ENCODE data around the gene SCAMP2.
"Not testable (repeated sequence)": the region's sequence is repeated elsewhere in the genome, so short reads cannot be mapped to it uniquely, and the experiment has no call there.

SCAMP2 gene, protein sequence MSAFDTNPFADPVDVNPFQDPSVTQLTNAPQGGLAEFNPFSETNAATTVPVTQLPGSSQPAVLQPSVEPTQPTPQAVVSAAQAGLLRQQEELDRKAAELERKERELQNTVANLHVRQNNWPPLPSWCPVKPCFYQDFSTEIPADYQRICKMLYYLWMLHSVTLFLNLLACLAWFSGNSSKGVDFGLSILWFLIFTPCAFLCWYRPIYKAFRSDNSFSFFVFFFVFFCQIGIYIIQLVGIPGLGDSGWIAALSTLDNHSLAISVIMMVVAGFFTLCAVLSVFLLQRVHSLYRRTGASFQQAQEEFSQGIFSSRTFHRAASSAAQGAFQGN

DNA sequence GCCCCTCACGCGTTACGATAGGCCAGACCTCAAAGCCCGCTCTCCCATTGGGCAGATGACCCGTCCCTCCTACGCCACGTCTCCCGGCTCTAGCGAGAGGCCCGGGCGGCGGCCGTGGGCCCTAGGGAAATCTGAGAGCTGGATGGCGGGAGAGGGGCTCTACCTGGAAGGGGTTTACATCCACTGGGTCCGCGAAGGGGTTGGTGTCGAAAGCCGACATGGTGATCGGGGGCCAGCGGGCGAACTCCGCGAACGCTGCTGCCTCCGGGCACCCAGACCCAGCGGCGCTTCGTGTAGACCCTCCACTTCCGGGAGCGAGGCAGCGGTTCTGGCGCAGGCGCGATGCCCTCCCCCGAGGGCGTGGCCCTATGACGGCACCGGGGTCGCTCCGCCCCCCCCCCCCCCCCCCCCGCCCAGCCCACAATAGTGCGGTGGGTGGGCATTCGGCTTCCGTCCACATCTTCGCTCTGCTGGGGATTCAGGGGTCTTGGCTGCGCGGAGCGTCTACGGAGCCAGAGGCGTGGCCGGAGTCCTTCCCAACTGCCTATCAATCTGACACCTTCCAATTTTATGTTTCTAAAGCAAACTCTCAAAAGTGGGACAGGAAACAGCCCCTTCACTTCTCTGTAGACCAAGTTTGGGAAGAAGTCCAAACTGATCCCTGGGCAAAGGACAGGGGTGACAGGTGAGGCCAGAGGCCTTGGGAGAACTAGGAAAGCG lies at the start of gene SCAMP2:
TSS of gene SCAMP2 (minus strand) at position 330 of the 720 bp plus-strand sequence. CDS start at position 220, 110 bp downstream.
- FAIRE-seq (peak; percentile 89), DNase-seq (ENCODE audit: extremely low spot score, insufficient read length, low read depth) (peak; percentile 87)

DNA sequence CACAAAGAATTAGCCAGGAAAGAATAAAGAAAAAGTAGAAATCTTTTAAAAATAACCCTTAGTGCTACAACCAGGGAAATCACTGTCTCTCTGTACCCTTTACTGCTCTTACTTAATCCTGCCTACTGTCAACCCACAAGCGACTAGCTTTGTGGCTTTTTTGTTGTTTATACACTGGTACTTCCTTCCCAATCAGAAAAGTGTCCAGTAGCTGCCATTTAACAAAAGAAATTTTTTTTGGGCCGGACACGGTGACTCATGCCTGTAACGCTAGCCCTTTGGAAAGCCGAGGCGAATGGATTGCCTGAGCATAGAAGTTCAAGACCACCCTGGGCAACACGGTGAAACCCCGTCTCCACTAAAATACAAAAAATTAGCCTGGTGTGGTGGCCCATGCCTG lies 47.3 kb upstream of the SCAMP2 start:
- DNase-seq (ENCODE audit: extremely low spot score, insufficient read length, low read depth), result no peak
- no peak for FAIRE-seq

DNA sequence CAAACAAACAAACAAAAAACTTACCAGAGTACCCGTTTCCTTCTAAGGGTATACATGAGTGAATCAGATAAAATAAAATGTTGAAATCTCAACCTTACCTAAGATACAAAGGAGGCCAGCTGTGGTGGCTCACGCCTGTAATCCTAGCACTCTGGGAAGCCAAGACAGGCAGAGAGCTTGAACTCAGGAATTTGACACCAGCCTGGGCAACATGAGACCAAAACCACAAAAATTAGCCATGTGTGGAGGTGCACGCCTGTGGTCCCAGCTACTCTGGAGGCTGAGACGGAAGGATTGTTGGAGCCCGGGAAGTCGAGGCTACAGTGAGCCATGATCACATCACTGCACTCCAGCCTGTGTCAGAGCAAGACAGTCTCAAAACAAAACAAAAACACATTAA lies 44.5 kb upstream of the SCAMP2 start:
- no peak for DNase-seq (ENCODE audit: extremely low spot score, insufficient read length, low read depth)
- no peak for FAIRE-seq

DNA sequence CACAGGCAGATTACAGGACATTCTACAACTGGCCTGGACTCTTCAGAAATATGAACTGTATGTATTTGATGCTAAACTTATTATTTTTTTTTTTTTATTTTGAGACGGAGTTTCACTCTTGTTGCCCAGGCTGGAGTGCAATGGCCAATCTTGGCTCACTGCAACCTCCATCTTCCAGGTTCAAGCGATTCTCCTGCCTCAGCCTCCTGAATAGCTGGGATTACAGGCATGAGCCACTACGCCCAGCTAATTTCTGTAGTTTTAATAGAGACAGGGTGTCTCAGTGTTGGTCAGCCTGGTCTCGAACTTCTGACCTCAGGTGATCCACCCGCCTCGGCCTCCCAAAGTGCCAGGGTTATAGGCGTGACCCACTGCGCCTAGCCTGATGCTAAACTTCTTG lies 40.6 kb upstream of the SCAMP2 start:
- not testable (repeated sequence) for DNase-seq (ENCODE audit: extremely low spot score, insufficient read length, low read depth); FAIRE-seq

DNA sequence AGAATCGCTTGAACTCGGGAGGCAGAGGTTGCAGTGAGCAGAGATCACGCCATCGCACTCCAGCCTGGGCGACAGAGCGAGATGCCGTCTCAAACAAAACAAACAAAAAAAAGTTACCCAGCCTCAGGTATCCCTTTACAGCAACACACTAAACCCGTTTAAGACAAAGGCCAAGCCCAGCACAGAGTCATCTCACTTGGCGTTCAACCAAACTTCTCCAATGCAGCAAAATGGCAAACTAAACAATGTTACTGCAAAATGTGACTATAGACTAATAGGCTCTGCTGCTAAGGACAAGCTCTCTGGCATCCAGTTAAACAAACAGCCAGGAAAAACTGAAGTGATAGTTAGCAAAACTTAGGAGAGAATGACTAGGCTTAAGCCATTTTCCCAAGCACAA lies 39.9 kb upstream of the SCAMP2 start:
- FAIRE-seq (no peak), DNase-seq (ENCODE audit: extremely low spot score, insufficient read length, low read depth) (no peak)

DNA sequence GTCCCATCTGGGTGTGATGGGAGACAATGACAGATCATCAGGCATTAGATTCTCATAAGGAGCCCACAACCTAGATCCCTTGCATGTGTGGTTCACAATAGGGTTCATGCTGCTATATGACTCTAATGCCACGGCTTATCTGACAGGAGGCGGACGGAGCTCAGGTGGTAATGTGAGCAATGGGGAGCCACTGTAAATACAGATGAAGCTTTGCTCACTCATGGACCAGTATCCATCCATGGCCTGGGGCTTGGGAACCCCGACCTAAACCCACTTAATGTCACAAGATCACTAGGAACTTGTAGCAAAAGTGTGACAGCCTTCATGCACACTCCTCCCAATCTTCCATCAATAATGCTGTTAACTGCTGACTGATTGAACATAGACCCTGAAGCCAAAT lies 35.5 kb upstream of the SCAMP2 start:
- no peak for FAIRE-seq
- DNase-seq (ENCODE audit: extremely low spot score, insufficient read length, low read depth), result no peak

DNA sequence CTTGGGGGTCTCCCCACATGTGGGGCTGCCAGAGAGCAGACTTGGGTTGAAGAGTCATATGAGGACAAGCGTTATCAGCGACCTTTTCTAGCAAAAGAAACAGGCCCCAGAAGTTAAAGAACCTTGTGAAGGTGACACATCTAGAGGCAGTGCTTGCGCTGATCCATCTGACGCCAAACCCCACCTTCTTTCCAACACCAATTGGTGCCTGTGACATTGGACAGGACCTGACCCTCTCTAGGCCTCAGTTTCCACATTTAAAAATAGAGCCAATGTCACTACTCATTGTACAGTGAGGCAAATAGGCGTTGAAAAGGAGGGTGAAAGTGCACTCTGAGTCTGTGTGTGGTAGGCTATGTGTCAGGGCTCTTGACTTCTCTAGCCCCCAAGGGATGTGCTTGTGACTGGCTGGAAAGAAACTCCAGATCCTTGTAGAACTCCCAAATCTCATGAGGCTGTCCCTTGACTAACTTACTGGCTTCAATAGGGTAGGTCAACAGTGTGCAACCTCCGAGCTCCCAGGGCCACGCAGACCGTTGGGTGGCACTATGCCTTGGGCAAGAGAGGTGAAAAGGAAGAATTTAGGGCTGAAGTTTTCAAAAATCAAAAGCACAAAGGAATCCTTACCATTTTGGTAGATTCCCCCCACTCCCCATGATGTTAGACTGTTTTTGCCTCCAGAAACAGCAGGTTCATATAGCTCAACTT lies 34.2 kb upstream of the SCAMP2 start:
- no peak for DNase-seq (ENCODE audit: extremely low spot score, insufficient read length, low read depth)
- no peak for FAIRE-seq

DNA sequence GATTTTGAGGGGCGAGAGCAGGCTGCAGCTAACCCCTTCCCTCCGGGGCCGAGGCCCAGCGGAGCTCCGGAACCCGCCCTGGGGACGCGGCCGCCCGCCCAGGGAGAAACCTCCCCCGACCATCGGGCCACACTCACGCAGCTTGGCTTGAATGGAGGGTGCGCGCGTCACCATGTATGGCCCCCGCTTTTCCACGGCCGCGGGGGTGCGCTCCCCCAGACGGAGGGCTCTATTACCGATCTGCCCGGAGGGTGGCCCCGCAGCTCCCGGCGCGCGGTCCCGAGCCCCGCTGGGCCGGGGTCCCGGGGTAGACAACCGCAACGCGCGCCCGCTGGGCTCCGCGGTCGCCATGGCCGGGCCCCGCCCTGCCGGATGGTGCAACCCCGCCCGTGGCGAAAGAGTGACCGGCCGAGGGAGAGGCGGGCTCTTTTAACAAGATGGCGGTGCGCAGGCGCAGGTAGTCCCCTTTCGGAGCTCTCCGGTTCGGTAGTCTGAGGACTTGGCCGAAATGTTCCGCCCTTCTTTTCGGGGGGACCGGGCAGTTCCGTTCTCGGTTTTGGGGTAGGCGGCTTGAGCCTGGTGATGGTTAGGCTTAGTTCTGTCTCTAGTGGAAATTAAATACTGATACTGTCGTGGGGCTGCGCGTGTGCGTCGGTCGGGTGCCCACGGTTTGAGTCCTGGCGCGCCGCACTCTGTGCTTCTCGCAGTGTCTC lies 33.4 kb upstream of the SCAMP2 start, which contains the start of gene FAM219B:
TSS of gene FAM219B (minus strand) at position 402 of the 713 bp plus-strand sequence. CDS start at position 351, 51 bp downstream.
- DNase-seq (ENCODE audit: extremely low spot score, insufficient read length, low read depth) (peak; percentile 92), FAIRE-seq (peak; percentile 83)

DNA sequence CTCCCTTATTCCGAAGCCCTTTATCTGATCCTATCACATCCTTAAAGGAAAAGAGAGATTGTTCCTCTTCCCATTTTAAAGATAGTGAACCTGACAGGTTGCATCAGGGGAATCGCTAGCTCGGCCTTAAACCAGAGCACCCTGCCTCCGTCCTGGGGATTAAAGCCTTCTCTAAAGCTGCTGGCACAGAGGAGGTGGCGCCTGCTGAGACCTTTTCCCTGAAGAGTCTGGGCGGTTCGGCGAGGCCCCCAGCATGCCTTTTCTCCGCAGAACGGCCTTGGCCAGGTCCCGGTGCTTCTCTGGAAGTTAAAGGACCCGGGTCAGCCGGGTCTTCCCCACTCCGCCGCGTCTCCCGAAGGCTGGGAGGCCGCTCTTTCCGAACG lies 32.9 kb upstream of the SCAMP2 start:
- no peak for DNase-seq (ENCODE audit: extremely low spot score, insufficient read length, low read depth)
- FAIRE-seq, result no peak

DNA sequence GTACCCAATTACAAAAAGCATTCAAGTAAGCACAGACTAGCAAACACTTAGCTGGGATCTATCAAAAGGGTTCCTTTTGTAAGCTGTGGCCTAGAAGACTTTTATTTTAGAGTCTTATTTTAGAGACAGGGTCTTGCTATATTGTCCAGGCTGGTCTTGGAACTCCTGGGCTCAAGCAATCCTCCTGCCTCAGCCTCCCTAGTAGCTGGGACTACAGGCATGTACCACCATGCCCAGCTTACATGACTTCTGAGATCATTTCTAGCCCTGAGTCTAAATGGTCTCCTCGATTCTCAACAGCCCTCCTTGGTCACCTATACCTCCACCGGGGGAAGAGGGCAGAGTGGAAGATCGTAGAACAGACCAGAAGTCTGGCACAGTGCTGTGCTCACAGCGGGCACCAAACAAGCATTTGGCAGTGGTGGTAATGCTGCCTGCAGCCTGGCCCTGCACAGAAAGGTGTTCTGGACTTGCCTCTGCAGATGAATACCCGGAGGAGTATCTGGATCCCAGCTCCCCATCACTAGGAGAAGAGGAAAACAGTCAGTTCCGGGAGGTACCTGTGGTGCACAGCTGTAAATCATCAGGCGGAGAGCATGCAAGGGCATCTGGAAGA lies 31.1 kb upstream of the SCAMP2 start:
- DNase-seq (ENCODE audit: extremely low spot score, insufficient read length, low read depth) (no peak), FAIRE-seq (no peak)

DNA sequence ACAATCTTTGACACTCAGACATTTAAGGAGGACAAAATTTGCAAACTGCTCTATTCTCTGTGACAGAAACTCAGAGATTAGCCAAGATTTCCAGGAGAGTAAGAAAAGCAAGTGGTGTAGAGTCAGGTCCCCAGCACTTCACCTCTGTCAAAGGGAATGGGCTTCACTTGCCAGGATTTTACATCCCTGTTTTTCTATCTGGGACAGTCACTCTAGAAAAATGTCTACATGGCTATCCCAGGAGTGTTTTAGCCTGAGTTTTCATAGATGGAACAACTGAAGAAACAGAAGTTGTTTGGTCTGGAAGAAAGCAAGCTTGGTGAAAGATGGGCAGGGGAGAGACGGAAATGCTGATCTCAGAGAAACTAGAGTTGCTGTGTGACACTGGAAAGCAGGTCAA lies 30.5 kb upstream of the SCAMP2 start:
- FAIRE-seq, result no peak
- no peak for DNase-seq (ENCODE audit: extremely low spot score, insufficient read length, low read depth)

DNA sequence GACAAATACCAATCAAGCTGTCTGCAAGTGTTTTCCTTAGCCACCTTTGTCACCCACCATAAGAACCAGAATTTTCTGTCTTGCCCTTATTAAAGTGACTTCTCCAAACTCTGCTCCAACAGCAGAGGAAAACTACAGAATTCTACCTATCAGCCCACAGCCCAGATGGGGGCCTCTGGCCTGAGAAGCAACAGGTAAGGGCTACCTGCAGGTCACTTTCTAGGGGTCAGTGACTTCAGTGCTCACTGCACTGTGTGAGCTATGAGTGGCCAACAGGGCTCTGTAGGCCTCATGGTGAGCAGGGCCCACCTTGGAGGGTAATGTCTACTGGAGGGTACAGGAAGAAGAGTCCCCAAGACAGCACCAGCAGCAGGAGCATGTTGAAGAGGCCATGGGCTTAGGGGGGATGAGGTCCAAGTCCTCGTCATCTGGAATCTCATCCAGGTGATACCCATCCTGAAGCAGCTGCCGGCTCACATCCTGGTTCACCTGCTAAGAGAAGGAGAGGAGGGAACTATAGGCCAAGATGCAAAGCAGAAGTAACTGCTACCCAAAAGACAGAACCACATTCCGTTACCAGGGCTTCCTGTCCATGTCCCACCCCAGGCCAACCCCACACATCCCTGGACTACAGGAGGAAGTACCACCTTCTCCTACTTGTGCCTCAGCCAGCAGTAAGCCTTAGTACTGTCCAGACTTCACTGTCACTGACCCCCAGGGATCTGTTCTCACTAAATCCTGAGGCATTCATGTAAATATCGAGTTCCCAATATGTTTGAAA lies 29.3 kb upstream of the SCAMP2 start:
- DNase-seq (ENCODE audit: extremely low spot score, insufficient read length, low read depth) (no peak), FAIRE-seq (no peak)

DNA sequence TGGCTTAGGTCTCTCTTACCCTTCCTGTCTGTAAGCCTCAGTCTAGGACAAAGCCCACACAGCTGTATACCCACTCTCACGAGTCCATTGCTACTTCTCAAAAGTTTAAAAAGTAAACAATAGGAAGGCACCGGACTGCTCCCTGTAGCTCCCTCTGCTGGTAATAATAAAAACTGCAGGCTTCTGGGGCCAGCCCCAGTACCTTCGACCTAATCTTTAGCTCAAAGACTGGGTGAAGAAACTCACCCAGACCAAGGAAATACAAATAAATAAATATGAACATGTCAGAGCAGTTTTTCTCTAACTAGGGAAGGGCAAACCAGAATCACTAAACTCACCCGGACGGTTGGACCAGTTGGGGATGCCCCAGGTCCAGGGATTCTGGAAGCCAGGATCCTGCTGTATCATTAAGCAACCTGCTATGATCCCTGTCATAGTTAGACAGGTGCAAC lies 28.5 kb upstream of the SCAMP2 start:
- DNase-seq (ENCODE audit: extremely low spot score, insufficient read length, low read depth) (peak; percentile 43), FAIRE-seq (peak; percentile 72)

DNA sequence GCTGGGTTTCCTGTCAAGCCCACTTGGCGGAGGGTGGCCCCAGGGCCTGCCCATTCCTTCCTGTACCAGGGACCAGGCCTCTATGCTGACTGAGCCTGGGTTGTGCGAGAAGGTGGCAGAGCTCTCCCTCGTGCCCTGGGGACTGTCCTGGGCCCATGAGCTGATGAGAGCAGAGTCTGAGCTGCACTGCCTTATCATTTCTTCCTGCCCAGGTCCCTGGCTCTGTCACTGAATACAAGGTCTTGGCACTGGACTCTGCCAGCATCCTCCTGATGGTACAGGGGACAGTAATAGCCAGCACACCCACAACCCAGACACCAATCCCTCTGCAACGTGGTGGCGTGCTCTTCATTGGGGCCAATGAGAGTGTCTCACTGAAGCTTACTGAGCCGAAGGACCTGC lies 24.1 kb upstream of the SCAMP2 start:
- no peak for FAIRE-seq
- no peak for DNase-seq (ENCODE audit: extremely low spot score, insufficient read length, low read depth)

DNA sequence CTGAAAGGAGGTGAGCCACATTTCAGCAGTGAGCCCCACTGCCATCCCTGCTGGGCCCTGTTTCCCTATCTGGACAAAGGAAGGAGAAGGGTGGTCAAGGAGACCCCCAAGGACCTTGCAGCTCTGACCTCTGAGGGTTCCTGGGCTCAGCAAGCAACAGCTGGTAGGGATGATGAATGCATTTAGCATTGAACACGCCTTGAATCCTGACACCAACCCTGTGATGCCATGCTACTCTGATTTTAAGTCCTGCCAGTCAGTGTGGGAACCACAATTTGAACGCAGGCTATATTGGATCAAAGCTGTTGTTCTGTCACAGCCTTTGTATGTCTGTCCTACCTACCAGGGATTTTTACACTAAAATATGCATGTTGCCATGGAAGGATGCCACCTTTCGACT lies 23.2 kb upstream of the SCAMP2 start:
- FAIRE-seq (no peak), DNase-seq (ENCODE audit: extremely low spot score, insufficient read length, low read depth) (no peak)

DNA sequence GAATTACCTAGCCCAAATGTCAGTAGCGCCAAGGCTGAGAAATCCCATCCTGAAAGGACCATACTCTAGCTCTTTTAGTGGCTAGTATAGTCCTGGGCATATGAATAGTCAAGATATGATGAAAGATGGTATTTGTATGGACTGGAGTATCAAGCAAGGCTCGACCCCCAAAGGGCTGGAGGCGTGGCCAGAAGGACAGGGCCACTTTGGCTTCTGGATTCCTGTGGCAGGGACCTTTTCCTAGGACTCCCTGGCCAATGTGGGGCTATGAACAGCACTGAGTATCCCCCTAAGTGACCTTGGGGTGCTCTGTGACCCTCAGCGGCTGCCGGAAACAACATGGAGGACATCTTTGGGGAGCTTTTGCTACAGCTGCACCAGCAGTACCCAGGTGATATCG lies 22.7 kb upstream of the SCAMP2 start:
- DNase-seq (ENCODE audit: extremely low spot score, insufficient read length, low read depth) (no peak), FAIRE-seq (no peak)

DNA sequence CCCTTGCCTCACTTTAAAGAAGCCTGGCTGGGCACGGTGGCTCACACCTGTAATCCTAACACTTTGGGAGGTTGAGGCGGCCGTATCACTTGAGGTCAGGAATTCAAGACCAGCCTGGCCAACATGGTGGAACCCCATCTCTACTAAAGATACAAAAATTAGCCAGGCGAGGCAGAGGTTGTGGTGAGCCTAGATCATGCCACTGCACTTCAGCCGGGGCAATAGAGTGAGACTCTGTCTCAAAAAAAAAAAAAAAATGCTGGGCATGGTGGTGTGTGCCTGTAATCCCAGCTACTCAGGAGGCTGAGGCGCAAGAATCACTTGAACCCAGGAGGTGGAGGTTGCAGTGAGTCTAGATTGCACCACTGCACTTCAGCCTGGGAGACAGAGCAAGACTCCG lies 21.2 kb upstream of the SCAMP2 start:
- not testable (repeated sequence) for DNase-seq (ENCODE audit: extremely low spot score, insufficient read length, low read depth); FAIRE-seq

DNA sequence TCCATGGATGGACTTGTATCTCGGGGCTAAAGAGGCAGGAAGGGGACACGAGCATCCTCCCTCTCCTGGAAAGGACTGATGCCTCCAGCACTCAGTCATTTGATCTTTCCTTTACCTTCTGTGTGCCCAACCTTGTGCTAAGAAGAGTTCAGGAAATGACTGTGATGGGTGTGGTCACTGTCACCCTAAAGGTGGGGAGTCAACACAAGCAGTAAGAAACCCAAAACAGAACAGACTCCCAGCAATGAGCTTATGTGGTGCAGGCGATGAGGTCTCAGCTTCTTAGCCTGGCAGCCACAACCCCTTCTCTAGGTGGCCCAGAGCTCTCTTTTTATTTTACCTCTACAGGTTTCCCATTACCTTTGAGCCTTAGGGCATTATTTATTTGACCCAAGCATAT lies 20.5 kb upstream of the SCAMP2 start:
- FAIRE-seq, result no peak
- no peak for DNase-seq (ENCODE audit: extremely low spot score, insufficient read length, low read depth)

DNA sequence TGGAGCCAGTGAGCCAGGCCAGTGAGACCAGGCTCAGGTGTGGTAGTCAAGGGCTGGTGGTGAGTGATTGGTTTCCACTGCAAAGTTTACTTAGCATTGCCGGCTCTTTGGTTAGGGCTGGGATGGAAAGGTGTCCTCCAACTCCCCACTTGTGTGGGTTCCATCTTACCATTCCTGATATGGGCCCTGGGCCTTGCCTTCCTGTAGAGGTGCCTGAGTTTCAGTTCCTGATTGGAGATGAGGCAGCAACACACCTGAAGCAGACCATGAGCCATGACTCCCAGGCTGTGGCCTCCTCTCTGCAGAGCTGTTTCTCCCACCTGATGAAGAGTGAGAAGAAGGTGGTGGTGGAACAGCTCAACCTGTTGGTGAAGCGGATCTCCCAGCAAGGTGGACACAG lies 19.8 kb upstream of the SCAMP2 start:
- no peak for FAIRE-seq
- DNase-seq (ENCODE audit: extremely low spot score, insufficient read length, low read depth), result no peak

Measured in GM18507 (cell line).